NCI-H345 treated with DMSO at 0.1 percent for 48 hours (cell line): ENCODE data around the gene TUBA4B.
"Not testable (repeated sequence)": the region's sequence is repeated elsewhere in the genome, so short reads cannot be mapped to it uniquely, and the experiment has no call there.

Experiments
- DNase-seq: peaks from one replicate; lab custom pipeline; 2025; ENCODE audit not compliant: unreplicated experiment; lab: John Stamatoyannopoulos, UW

TUBA4B gene

DNA sequence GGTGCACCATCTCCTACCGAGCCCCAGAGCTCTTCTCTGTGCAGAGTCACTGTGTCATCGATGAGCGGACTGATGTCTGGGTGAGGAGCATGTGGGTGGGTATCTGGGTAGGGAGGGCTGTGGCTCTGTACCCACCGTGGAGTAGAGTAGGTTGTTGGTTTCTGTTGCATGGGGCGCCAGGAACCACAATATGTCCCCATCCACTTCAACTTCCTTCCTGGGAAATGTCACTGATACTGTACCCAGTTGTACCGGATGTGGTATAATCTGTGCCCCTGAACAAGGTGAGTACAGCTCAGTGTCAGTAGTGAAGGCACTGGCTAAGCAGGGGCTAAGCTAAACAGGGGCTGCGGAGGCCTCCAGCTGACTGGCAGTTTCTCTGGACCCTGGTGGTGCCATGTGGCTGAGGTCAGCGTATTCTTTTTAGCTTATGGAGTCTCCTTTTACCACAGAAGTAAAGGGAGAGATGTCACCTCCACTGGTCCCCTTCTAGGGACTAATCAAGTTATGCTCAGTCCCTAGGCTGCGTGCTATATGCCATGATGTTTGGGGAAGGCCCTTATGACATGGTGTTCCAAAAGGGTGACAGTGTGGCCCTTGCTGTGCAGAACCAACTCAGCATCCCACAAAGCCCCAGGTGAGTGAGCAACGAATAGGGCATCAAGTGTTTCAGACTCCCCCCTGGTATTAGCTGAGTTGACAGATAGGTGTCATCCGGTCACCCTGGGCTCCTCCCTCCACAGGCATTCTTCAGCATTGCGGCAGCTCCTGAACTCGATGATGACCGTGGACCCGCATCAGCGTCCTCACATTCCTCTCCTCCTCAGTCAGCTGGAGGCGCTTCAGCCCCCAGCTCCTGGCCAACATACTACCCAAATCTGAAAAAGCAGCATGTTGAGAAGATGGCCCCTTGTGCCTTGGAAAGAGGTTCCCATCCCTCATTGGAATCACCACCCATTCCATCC, 5.1 kb upstream of the TUBA4B start:
- no peak for DNase-seq

DNA sequence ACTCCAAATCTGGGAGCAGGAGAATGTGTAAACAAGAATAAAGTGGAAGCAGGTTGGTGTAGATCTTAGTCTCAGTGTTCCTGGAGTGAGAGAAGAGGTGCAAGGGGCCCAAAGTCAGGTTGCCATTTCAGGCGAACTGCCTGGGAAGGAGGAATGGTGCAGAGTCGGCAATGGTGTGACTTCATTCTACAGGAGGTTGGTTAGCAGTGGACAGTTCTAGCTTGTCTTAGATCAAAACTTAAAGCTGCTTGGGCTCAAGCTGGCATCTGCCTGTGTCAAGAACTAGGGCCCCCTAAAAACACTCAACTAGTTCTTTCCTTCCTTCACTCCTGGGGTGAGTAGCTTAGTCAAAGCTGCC, 4.2 kb upstream of the TUBA4B start:
- no peak for DNase-seq

DNA sequence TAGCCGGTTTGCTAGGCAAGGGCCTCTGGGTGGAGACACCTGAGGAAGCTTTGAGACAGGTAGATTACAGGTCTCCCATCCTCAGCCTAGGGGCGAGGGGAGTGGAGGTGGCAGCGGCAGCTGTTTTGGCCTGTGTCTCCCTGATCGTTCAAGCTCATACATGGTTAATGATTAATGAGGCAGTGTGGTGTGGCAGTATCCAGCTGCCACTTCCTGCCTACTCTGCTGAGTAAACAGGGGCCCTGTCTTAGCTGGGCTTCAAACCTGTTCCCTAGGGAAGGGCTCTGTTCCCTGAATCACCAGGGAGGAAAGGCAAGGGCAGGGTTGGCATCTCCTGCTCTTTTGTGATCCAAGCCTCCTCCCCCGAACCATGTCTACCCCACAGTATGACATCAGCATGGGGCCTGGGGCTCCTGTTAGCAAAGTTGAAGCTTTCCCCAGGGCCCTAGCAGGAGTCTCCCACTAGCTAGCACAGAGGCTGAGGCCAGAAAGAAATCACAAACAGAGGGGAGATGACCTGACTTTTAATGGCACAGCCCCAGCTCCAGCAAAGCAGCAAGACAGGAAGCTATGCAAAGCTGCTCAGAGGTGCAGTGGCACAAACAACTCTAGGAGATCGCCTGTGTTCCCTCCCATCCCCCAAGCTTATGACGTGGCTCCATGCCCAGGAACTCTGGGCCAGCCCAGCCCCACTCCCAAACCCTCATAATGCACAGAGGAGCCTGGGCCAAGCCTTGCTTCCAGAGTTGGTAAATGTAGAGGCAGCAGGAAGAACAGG, 3.7 kb upstream of the TUBA4B start:
- DNase-seq, result peak; percentile 79

DNA sequence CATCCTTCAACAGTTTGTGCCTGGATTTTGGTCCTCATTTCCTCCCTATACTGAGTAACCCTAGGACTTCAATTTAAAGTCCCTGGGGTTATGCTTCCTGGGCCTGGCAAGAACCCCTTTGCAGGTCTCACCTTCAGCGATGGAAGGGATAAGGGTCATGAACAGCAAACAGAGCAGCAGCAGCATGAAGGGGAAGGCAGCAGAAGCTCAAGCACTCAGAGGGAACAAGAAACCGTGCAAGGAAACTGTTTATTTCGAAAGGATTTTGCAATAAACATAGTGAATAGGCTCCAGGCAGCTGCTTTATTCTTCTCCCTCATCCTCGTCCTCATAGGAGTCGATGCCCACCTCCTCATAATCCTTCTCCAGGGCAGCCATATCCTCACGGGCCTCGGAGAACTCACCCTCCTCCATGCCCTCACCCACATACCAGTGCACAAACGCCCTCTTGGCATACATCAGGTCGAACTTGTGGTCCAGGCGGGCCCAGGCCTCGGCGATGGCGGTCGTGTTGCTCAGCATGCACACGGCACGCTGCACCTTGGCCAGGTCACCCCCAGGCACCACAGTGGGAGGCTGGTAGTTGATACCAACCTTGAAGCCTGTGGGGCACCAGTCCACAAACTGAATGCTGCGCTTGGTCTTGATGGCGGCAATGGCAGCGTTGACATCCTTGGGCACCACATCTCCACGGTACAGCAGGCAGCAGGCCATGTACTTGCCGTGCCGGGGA, 2.8 kb upstream of the TUBA4B start:
- DNase-seq, result no peak

DNA sequence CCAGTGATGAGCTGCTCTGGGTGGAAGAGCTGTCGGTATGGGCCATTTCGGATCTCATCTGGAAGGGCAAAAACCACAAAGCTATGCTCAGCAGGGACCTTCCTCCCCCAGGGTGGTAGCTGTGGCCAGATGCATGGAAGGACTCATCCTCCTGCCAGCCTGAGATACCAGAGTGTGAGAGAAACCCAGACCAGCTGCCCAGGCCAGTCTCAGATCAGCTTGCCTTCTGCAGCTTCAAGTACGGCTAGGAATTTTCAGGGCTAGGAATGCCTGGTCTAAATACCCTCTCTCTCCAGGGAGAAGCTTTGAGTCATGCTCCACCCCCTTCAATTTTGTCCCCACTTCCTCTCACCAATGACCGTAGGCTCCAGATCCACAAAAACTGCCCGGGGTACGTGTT, 1.4 kb upstream of the TUBA4B start:
- DNase-seq, result no peak

DNA sequence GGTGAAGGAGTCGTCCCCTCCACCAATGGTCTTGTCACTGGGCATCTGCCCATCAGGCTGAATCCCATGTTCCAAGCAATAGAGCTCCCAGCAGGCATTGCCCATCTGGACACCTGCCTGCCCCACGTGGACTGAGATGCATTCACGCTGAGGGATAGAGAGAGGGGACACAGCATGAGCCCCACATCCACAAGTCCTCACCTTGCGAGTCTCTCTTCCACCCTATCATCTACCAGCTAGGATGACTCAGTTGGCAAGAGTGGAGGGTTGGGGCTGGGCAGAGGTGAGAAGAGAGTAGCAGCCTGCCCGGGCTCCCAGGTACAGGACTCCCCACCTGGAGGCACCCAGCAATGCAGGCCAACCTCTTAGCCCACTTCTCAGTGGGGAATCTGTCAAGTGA, 959 bp upstream of the TUBA4B start:
- peak; percentile 44 for DNase-seq

DNA sequence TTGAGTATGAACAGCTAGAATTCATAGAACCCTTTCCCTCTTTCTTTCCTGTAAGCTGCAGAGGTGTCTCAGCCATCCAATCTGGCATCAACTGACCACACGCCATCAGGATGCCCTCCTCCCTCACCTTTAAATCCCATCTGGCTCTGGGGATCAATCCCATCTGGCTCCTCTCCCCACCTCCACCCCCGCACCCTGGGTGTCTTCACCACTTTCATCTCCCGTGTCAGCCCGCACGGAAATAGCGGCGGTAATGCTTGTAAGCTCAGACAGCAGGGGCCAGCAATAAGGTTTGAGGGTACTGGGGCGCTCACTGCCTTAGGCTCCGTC, 508 bp upstream of the TUBA4B start:
- DNase-seq, result peak; percentile 44

DNA sequence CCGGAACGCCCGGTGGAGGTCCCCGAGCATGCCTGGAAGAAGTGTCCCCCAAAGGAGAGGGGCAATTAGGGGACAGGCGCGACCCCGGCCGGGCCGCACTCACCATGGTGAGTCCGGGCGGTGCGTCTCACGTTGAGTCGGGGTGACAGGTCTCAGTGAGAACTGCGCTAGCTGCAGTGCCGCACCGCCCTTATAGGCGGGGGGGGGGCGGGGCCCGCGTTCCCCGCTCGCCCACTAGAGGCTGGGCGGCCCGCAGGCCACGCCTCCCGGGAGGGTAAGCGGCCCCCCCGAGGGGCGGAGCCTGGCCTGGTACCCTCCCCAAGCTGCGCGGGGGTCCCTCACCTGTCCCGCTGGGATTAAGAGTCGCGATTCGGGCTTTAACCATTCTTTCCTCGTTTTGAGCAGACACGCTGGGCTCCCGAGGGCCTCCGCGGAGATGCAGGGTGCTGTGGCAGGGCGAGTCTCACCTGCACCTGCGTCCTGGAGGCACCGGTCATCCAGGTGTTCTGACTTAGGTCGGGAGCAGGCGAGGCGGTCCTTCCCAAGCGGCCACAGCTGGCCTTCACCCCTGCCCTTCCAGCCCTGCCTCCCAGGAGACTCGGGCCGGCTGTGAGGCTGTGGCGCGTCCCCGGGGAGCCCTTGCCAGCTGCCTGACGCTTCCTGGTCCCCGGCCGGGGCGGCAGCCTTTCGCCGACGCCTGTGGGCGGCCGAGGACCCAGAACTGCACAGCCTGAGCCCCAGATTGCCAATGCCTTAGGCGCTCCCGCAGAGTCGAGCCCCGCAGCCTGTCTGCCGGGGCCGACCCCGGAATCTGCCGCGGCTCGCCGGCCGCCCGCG, 928 bp downstream of the TUBA4B start, which contains the start of gene TUBA4A:
Gene TUBA4A, minus strand, starts transcription at position 166 of the 837 bp plus-strand sequence. Its CDS starts 60 bp downstream, at position 106.
- peak; percentile 59 for DNase-seq

DNA sequence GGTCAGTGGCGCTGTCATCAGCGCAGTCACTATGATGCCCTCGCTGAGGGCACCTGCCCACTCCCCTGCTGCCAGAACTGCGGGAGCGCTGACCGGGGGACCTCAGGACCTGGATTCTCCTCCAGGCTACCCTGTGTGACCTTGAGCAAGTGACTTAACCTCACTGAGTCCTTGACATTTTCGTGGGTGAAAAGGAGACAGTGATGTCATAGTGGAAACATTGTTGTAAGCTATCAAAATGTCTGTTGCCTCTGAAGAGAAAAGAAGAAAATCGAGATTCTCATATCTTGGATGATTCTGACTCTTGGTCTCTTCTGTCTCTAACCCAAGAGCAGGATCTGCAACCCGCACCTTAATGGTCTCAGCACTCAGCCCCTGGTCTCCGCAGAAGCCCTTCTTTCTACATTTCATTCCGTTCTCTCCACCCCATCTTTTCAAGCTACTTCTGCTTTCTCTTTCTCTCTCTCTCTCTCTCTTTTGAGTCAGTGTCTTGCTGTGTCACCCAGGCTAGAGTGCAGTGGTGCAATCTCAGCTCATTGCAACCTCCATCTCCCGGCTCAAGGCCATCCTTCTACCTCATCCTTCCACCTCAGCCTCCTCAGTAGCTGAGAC, 1.7 kb downstream of the TUBA4B start:
- no peak for DNase-seq

DNA sequence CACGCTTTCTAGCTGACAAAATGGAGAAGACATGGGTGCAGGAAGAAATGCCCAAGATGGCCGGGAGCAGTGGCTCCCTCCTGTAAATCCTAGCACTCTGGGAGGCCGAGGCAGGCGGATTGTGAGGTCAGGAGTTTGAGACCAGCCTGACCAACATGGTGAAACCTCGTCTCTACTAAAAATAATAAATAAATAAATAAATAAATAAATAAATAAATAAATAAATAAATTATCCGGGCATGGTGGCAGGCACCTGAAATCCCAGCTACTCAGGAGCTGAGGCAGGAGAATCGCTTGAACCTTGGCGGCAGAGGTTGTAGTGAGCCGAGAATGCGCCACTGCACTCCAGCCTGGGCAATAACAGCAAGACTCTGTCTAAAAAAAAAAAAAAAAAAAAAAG, 5.9 kb downstream of the TUBA4B start:
- DNase-seq, result not testable (repeated sequence)

DNA sequence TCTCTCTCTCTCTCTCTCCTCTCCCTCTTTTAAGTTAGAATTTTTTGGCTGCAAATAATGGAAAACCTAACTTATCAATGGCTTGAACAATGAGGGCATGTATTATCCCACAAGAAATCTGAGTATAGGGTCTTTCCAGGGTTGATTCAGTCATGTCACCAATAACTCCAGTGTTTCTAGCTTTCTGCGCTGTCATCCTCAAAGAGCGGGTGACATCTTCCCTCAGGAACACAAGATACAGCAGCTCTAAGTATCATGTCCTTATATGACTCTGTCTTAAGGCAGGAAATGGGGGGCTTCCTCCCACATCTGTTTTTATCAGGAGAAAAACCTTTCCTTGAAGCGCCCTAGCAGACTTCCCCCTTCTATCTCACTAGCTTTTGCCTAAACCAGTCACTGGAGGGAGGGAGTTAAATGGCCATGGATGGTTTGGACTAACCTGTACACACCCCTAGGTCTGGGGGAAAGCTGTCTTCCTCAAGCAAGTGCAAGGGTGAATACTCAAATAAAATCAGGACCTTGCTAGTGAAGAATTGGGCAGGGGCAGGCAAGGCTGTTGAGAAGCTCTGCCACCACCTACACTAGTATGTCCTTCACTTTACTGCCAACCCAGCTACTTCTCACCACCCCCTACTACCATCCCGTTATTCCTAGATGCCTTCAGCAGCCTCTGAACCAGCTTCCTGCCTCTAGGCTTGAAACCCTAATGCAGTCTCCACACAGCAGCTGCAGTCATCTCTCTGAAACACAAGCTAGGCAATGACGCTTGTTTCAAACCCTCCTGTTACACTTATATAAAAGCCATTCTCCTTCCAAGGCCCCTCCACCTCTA, 8.2 kb downstream of the TUBA4B start:
- no peak for DNase-seq

DNA sequence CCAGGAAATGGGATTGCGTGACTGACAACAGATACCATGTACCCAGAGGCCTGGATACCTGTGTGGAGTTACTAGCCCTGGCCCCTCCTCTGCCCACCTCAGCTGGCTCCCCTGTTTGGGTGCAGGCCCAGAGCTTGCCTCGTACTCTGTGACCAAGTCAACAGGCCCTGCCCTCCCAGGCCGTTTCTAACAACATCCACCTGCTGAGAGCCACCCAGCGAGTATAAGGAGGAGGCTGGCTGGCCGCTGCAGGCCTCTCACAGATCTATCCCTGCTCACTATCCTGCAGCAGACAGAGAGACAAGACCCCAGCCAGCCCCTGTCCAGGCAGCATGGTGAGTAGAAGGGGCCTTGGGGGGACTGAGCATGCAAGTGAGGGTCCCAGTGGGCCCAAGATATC, 13.2 kb downstream of the TUBA4B start:
- DNase-seq, result no peak

DNA sequence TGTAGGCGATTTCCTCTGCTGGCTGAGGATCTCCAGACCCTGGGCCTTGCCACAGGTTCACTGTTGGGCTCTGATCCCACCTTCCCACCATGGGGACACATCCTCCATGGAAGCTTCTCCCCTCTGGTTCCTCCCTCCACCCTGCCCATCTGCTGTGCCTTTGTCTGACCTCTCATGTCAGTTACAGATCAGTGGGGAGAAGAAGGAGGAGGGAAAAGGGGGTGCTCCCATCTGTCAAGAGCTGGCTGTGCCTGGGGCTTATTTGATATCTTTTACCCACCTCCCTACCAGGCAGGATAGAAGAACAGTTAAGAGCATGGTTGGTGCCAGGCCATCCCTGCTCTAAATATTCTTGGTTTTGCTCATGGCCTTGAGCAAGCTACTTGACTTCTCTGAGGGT, 13.8 kb downstream of the TUBA4B start:
- no peak for DNase-seq

DNA sequence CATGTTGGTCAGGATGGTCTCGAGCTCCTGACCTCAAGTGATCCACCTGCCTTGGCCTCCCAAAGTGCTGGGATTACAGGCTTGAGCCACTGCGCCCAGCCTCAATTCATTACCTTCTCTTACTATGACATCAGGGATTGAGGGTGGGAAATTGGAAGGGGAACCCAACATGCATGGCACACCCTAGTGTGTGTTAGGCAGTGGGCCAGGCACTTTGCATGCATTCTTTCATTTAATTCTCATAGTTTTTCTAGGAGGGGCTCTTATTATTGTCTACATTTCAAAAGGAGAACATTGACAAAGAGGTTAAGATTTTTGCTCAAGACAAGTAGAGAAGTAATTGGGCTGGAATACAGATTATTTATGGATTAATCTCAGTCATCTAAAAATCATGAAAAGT, 15.3 kb downstream of the TUBA4B start:
- no peak for DNase-seq

DNA sequence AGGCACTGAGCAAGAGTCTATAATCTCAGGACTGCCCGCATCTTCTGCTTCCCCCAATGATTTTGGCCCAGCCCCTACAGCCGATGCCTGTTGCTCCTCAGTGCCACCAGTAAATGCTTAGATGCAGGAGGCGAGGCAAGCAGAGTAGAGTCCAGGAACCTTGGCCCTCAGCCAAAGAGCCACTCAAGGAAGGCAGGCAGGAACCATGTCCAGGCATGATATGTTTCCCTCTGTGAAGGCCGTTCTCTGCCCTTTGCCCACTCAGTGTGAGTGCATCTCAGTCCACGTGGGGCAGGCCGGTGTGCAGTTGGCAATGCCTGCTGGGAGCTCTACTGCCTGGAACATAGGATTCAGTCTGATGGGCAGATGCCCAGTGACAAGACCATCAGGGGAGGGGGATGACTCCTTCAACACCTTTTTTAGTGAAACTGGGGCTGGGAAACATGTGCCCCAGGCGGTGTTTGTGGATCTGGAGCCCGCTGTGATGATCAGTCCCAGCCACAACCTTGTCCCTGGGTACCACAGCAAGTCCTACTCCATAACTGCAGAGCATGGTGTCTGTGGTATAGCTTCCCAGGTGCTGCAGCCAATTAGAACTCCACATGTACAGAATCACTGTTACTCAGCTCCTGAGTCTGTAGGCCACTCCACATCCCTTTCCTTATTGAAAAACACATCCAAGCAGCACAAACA, 16.5 kb downstream of the TUBA4B start:
- no peak for DNase-seq

DNA sequence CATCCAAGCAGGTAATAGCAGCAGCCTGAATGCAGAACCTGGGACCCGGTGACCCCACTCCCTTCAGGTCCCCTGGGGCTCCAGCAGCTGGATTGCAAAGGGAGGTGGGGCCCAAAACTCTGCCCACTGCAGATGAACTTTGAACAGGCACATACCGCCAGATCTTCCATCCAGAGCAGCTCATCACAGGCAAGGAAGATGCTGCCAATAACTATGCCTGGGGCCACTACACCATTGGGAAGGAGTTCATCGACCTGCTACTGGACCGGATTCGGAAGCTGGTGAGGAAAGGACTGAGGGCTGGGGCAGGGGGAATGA, 17.0 kb downstream of the TUBA4B start:
- DNase-seq, result no peak

DNA sequence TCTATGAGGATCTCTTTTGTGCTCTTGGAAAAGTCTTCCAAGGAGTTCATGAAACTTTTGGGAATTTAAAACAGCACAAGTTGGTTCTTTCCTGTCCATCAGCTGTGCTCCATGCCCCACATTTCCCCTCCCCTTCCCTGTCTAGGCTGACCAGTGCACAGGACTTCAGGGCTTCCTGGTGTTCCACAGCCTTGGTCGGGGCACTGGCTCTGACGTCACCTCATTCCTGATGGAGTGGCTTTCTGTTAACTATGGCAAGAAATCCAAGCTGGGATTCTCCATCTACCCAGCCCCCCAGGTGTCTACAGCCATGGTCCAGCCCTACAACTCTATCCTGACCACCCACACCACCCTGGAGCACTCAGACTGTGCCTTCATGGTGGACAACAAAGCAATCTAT, 18.0 kb downstream of the TUBA4B start:
- no peak for DNase-seq

DNA sequence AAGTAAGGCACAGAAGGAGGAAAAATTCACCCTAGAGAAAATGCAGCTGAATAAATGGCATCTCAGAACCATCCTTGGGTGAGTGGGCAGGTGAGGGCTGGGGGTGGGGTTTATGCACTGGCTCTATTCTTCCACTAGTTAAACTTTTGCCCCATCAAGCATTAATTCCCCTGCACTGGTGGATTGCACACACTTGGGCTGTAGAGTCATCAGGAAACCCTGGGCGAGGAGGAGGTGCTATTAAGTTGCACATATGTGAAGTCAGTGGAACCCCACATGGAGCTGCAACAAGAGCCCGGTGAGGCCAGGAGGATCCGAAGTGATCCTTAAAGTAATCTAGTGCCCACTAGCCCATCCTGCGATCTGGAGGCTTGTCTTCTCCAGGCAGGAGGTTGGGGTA, 19.3 kb downstream of the TUBA4B start:
- no peak for DNase-seq

DNA sequence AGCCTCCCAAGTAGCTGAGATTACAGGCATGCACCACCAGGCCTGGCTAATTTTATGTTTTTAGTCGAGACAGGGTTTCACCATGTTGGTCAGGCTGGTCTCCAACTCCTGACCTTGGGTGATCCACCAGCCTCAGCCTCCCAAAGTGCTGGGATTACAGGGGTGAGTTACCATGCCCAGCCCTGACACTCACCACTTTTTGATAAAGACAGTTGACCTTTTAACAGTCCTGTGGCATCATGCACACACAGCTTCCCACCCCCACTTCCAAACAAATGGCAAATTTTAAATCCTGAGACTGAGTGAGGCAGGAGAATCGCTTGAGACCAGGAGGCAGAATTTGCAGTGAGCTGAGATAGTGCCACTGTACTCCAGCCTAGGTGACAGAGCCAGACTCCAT, 20.0 kb downstream of the TUBA4B start:
- no peak for DNase-seq
